Measurements from ENCODE around the gene MYOF. TPM values are rescaled to one million over a fixed set of nuclear protein-coding genes. Genes with fewer than 3 reads are reported as not detected.
A peak's percentile ranks its signal among the peaks of the same experiment; 100 is the strongest.

The MYOF gene
- total and polyA plus RNA-seq, 8 donors, result 5.0 to 111 (median 36.0) TPM

- Histone ChIP-seq H3K27ac (no peak overlapping the region), H3K9me3 (no peaks in the 10 kb centered on the region), H3K36me3 (peaks cover 19 to 96% (median 86%) of the 10 kb centered on the region in 4 donors), H3K27me3 (no peaks in the 10 kb centered on the region), H3K4me3 (no peak overlapping the region), H3K4me1 (no peaks in the 10 kb centered on the region)
- no peak for TF ChIP-seq POLR2AphosphoS5 (IDR thresholded peaks at IDR 0.05)
- TF ChIP-seq POLR2A (IDR thresholded peaks at IDR 0.05), result no peak
- TF ChIP-seq CTCF (IDR thresholded peaks at IDR 0.05), result no peak
- no peak for TF ChIP-seq EP300 (IDR thresholded peaks at IDR 0.05)
- 71 to 80% (median 77%) methylated on average over 5 of the region's 5 CpGs for WGBS, 5 donors
- intact Hi-C loops (cut with DNase I; ENCODE audit: low total_unique reads), result no loop called here
- no peak for DNase-seq
Observed at GRCh38 chr10:93309062-93309461, 173.1 kb downstream of the MYOF start.

GRCh38 chr10:93305122-93305521 is 177.0 kb downstream of the MYOF start:
- Histone ChIP-seq H3K36me3 (peaks cover 12 to 58% (median 50%) of the 10 kb centered on the region in 4 donors), H3K27me3 (no peaks in the 10 kb centered on the region), H3K4me3 (no peak overlapping the region), H3K9me3 (no peaks in the 10 kb centered on the region), H3K27ac (no peak overlapping the region), H3K4me1 (peaks cover 0 to 5% (median 2%) of the 10 kb centered on the region in 4 donors)
- DNase-seq, result no peak
- intact Hi-C loops (cut with DNase I; ENCODE audit: low total_unique reads), result no loop called here
- TF ChIP-seq POLR2A (IDR thresholded peaks at IDR 0.05) (no peak), CTCF (IDR thresholded peaks at IDR 0.05) (no peak), POLR2AphosphoS5 (IDR thresholded peaks at IDR 0.05) (no peak)
- WGBS, 5 donors, result 85 to 89% (median 87%) methylated on average over 3 of the region's 3 CpGs

GRCh38 chr10:93300981-93301380 is 181.2 kb downstream of the MYOF start:
- WGBS, 5 donors, result 77 to 85% (median 84%) methylated on average over 5 of the region's 5 CpGs
- H3K9me3 ChIP-seq, result no peaks in the 10 kb centered on the region
- H3K4me1 ChIP-seq, result peaks cover 0 to 14% (median 7%) of the 10 kb centered on the region in 4 donors
- H3K36me3 ChIP-seq, result peaks cover 0 to 16% (median 14%) of the 10 kb centered on the region in 4 donors
- no peaks in the 10 kb centered on the region for H3K27me3 ChIP-seq
- no peak overlapping the region for H3K4me3 ChIP-seq
- H3K27ac ChIP-seq, result no peak overlapping the region
- intact Hi-C loops (cut with DNase I; ENCODE audit: low total_unique reads), result no loop called here
- no peak for TF ChIP-seq CTCF (IDR thresholded peaks at IDR 0.05)
- no peak for TF ChIP-seq POLR2A (IDR thresholded peaks at IDR 0.05)
- TF ChIP-seq EP300 (IDR thresholded peaks at IDR 0.05), result no peak
- TF ChIP-seq POLR2AphosphoS5 (IDR thresholded peaks at IDR 0.05), result no peak
- no peak for DNase-seq

GRCh38 chr10:93300288-93300917 is 181.7 kb downstream of the MYOF start:
- peak in 1 of 2 donors; percentile 19 for DNase-seq
- Histone ChIP-seq H3K4me3 (peak overlapping the region in 1 of 4 donors; percentile 26), H3K27ac (no peak overlapping the region), H3K9me3 (no peaks in the 10 kb centered on the region), H3K36me3 (peaks cover 0 to 13% (median 8%) of the 10 kb centered on the region in 4 donors), H3K4me1 (peaks cover 0 to 14% (median 7%) of the 10 kb centered on the region in 4 donors), H3K27me3 (no peaks in the 10 kb centered on the region)
- WGBS, 5 donors, result 59 to 69% (median 64%) methylated on average over 7 of the region's 7 CpGs
- TF ChIP-seq EP300 (IDR thresholded peaks at IDR 0.05), result no peak
- no peak for TF ChIP-seq POLR2AphosphoS5 (IDR thresholded peaks at IDR 0.05)
- TF ChIP-seq POLR2A (IDR thresholded peaks at IDR 0.05), result no peak
- no peak for TF ChIP-seq CTCF (IDR thresholded peaks at IDR 0.05)
- intact Hi-C loops (cut with DNase I; ENCODE audit: low total_unique reads), result no loop called here

All from stomach (tissue), 9 donors.